Stimulated activated CD4-positive, alpha-beta T cell treated with anti-CD3 and anti-CD28 coated beads, Interleukin-1b, Interleukin-23, amount 100 ng/mL, for 24 hours (primary cell): Measurements from ENCODE around the gene DISC1.

Experiments
- DNase-seq, 4 experiments: peaks; one replicate each; pipeline ENCODE4 v3.0.0-alpha.2; 2020; ENCODE audit warnings: low read depth in 4 of 4, low spot score in 1 of 4

The DISC1 gene

DNA sequence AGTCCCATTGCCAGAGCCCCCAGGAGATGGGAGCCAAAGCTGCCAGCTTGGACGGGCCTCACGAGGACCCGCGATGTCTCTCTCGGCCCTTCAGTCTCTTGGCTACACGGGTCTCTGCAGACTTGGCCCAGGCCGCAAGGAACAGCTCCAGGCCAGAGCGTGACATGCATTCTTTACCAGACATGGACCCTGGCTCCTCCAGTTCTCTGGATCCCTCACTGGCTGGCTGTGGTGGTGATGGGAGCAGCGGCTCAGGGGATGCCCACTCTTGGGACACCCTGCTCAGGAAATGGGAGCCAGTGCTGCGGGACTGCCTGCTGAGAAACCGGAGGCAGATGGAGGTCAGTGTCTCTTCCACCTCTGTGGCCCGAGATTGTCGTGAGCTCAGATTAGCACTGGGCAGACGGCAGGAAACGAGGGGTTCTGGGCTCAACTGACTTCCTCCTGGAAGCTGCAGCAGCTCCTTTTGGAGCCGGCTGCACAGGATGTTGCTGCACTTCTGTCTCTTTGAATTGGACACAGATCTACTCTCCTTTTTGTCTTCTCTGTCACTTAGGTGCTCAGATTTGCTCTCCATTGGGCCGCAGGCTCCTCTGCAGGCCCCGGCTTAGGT is 68.0 kb downstream of the DISC1 start:
- no peak for DNase-seq

DNA sequence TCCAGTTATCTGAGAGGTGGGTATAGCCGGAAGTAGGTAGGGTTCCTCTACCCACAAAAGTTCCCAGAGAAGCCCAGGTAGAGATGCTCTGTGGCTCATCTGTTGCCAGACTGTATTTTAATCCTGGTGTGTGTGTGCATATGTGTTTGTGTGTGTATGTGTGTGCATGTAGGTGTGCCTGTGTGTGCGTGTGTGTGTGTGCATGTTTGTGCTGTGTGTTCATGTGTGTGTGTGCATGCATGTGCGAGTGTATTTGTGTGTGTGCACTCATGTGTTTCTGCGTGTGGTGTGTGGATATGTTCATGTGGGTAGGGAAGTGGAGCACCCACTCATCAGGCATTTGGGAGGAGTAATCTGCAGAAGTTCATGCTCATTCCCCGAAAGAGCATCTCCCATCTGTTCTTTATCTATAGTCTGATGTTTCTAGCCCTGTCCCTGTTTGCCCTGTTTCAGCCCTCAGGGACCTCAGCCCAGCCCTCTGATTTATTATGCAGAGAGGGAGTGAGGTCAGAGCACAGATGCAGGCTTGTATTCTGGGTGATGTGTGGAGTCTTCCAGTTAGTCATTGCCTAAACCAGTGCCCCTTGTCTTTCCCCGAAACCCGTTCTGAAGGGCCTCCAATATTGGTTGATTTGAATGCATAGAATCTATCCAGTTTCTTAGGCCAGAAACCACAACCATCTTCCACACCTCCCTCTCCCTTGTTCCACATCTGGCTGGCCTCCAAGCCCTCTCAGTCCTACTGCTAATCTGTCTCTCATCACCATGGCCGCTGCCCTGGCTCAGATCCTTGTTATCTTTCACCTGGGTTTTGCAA is 69.1 kb downstream of the DISC1 start:
- DNase-seq = no peak

DNA sequence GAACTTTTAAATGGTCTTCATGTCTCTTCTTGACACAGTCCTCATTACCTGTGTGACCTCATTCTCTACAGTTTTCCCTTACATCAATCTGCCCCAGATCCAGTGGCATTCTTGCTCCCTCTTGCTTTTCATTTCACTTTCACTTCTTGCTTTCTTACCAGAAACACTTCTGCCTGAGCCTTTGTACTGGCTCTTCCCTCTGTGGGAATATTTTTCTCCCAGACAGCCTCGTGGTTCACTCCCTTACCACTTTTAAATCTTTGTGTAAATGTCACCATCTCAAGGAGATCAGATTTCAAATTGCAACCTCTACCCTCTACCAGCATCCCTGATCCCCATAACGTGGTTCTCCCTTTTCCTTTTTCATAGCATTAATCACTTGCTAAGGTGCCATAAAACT is 73.2 kb downstream of the DISC1 start:
- DNase-seq = no peak

DNA sequence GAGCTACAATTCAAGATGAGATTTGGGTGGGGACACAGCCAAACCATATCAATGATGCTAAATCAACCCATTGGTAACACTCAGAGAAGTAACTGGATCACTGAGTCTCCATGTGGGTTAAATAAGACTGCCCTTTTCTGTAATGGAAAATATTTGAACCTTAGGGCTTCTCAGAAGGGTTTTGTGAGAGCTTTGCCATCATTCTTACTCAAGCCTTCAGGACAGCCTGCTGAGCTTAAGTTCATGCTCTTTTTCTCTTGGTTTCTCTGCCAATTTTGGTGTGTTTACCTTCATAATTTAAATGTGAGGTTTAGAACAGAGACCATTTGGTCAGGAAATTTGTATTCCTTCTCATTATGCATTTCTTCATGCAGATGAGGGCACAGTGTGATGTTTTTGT is 74.7 kb downstream of the DISC1 start:
- DNase-seq = no peak

DNA sequence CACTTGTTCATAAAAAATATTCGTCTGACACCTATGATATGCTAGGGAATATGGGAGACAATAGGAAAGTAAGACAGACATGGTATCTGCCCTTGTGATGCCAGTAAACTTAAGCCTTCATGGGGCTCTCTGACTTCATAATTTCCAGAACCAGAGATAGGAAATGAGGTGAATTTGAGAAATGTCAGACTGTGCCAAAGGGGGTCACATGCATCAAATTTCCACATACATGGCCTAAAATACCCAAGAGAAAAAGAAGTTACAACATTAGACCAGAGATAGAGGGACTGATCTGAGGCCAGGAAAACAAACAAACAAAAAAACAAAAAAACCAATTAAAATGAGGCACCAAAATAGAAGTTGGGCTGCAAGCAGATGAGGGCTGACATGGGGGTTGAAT is 75.7 kb downstream of the DISC1 start:
- DNase-seq = no peak

- no peak for DNase-seq
These were observed 76.2 kb downstream of the DISC1 start for GRCh38 chr1:231702804-231703203.

DNA sequence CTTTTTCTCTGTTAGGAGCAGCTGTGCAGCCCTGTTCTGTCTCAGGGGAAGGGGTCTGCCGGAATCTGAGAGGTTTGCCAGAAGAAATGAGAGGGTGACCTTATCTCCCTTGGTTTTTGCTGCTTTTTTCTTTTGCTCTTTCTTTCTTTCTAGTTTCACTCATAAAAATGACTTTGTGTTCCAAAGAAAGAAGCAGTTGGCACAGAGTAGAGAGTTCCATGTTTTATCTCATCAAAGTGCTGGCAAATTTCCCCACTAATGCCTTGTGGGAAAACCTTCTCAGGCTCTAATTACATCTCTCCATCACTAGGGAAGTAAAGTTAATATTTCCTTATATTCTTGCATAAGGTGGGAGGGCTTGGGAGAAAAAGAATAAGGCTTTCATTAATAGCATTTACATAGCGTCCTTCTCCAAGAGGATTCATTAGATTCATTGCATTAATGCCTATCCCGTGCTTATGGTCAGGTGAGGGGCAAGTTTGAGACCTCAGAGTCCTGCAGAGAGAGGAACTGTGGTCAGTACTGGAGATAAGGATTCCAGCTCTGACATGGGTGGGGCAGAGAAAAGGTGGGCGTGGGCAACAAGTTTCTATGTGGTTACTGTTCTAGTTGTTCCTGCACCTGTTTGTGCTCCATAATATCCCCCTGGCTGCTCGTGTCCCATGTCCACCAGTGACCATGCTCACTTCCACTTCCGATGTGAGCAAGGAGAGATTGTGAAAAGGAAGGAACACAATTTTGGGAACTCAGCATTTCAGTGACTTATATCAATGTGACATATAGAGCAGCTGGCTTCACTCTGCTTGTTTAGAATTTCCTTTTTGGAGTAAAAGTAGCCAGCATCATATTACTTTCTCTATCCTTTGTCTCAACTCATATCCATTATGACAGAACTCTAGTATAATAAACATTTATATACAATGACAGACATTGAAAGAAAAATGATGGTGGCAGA is 79.5 kb downstream of the DISC1 start:
- DNase-seq = no peak

DNA sequence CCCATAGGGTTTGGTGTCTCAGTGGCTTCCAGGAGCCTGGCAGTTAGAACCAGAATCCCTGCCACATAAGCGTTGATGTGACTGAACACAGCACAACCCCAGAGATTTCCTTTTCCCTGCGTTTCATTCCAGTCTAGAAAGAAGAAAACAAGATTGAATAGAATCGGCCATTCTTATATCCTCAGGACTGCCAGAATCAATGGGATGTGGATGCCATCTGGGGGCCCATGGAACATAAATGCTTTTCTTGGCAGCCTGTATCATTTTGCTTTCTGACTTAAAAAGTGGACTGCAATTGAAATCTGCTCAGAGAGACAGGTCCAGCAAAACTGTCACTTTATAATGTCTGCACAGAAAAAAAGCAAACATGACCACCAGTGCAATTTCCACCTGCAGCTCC is 80.3 kb downstream of the DISC1 start:
- no peak for DNase-seq

DNA sequence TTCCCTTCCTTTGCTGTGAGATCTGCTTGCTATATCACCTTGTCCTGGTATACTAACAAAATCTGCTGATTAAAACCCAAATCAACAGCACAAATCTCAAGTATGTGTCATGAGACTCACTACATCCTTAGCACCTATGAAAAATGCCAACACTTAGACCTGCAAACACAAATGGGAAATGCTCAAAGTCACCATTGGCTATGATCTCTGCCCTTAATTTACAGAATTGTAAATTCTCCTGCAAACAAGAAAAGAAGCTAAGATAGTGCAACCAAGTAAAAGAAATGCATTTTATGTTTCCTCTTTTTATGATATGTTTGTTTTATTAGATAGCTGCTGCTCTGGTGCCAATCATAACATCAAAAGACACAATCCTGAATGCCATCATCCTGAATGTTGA is 80.8 kb downstream of the DISC1 start:
- no peak for DNase-seq

DNA sequence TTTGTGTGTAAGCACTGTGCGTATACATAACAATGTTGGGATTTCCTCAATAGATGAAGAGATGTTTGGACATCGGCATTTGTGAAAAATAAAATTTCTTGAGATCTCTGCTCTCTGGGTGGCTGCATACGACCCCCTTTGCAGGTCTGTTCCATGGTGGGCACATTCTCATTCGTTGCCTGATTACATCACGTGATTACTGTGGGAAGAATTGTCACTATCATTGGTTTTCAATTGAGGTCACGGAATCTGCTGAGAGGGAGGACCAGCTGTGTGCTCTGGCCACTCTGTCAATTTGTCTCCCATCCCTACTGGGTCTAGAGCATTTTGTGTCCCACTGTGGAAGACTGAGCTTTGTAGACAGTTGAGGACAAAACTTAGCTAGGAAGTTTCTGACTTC is 81.8 kb downstream of the DISC1 start:
- DNase-seq = no peak

GRCh38 chr1:231714440-231714839 is 87.8 kb downstream of the DISC1 start:
- DNase-seq = no peak

- no peak for DNase-seq
These were observed 89.5 kb downstream of the DISC1 start for GRCh38 chr1:231715816-231716722.

- no peak for DNase-seq
These were observed 90.3 kb downstream of the DISC1 start for GRCh38 chr1:231716879-231717278.

- DNase-seq = no peak
These were observed 93.0 kb downstream of the DISC1 start for GRCh38 chr1:231719485-231720183.

GRCh38 chr1:231720652-231721325 is 94.2 kb downstream of the DISC1 start:
- no peak for DNase-seq

GRCh38 chr1:231721436-231721835 is 94.8 kb downstream of the DISC1 start:
- no peak for DNase-seq

DNA sequence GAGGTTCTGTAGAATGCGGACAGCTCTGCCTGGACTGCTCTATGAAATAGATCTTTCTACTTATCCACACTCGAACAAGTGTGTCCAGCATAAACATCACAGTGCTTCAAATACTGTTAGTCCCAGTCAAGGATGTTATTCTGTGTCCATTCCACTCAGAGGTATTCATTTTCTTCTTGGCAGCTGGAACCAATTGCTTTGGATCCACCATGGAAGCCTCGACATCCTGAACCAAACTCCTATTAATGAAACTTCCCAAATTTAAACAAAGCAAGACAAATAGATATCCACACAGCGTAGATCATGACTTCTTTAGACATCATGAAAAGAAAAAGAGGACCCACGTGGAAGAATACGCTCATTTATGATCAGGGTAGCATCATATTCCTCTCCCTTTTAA is 95.8 kb downstream of the DISC1 start:
- DNase-seq = no peak

GRCh38 chr1:231723146-231723545 is 96.6 kb downstream of the DISC1 start:
- no peak for DNase-seq

DNA sequence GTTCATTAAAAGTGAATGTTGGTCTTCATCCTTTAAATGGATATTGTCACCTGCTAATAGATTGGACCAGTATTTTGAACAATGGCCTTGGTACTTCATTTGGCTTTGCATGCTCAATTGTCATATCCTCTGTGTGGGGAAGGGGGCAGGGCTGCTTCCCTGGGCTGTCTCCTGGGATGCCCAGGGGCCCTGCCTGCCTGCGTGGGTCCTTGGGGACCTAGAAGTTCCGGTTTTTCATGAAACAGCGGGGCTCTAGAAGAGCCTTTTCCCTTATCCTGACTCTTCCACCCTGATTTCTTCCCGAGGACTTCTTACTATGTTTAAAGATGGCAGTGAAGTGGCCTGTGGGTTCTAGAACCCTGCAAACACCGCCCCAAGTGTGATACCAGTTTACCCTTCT is 97.5 kb downstream of the DISC1 start:
- no peak for DNase-seq
